GM23338 (cell line): Measurements from ENCODE around the gene C1orf174.

Experiments
- CREB1 ChIP-seq: fragments of 250-450 bp; sonication (Bioruptor Pico); IDR thresholded peaks from 2 replicates; pipeline ENCODE4 v1.5.0; 2020; ENCODE audit warnings: low read depth, mild to moderate bottlenecking, moderate library complexity
- CTCF ChIP-seq, 2 experiments: fragments of 200-600 bp in 1 of 2; sonication (generic) in 1 of 2; conservative IDR thresholded peaks; 2 replicates each; pipeline versions ENCODE4 v1.5.1 to v1.6.1; 2016 to 2017; ENCODE audit warnings: antibody characterized with exemption in 2 of 2, low read depth in 2 of 2, mild to moderate bottlenecking in 2 of 2, moderate library complexity in 1 of 2
- EZH2 ChIP-seq: fragments of 200-600 bp; sonication (generic); IDR thresholded peaks from one replicate; pipeline ENCODE4 v1.8.0; 2017; ENCODE audit warnings: antibody characterized with exemption, mild to moderate bottlenecking, low read depth; ENCODE audit not compliant: unreplicated experiment
- JUNB ChIP-seq: IDR thresholded peaks from one replicate; pipeline ENCODE4 v1.6.1; 2016; ENCODE audit warnings: antibody characterized with exemption; ENCODE audit not compliant: unreplicated experiment
- POLR2AphosphoS5 ChIP-seq: IDR thresholded peaks from 2 replicates; pipeline ENCODE4 v1.6.1; 2016; ENCODE audit warnings: antibody characterized with exemption, low read depth

- TF ChIP-seq CTCF (conservative IDR thresholded peaks at IDR 0.05; ENCODE audit: low read depth in 2 of 2) (no peak), CREB1 (CRISPR knock-in tag) (no peak), JUNB (no peak), POLR2AphosphoS5 (no peak), EZH2 (no peak)
These were observed 21.0 kb downstream of the C1orf174 start for GRCh38 chr1:3879099-3879498.
